ENCODE data around the gene IL16. TPM values are rescaled to one million over a fixed set of nuclear protein-coding genes. Genes with fewer than 3 reads are reported as not detected.

IL16 gene
- polyA plus RNA-seq, 1 donor = 8.1 TPM

DNA sequence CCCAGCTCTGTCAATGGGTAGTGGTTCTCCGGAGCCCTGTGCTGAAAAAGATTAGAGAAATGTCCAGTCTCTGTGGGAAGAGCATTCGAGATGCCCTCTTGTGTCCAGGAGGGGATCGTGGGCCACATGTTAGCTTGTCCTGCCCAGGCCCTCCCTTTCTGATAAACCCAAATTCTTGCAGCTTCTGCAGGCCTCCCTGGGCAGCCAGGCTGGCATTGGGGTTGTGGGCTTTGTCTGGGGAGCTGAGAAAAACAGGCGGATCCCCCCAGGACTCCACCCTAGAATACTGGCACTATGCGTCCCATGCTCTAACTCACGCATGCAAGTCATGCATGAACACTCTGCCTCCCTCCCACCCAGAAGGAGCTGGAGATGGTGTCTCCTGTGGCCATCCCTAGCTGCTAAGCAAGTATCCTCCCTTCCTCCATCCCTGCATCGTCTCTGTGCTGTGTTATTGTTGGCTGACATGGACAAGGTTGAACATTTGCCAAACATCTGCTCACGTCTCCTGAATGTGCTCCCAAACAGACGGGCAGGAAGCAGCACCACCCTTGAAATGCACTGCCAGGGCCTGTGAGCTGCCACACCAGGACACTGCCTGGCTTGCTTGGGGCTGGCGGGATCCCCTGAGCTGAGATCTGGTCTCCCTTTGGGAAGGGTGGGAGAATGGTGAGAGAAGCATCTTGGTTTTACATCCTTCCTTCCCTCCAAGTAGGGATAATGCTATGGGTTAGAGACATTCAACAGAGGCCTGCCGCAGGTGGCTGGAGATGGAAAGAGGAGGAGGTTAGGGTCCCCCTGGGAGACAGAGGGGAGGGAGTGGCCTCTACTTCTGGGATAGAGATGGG, 36.1 kb upstream of the IL16 start:
- Histone ChIP-seq H3K36me3 (ENCODE audit: control insufficient read depth, insufficient read depth, low read length) (no peaks in the 10 kb centered on the region), H3K4me3 (ENCODE audit: low read length) (no peak overlapping the region), H3K4me1 (ENCODE audit: control insufficient read depth, insufficient read depth, low read length) (no peaks in the 10 kb centered on the region), H3K9me3 (ENCODE audit: control insufficient read depth, low read depth, low read length) (no peaks in the 10 kb centered on the region), H3K27me3 (ENCODE audit: control insufficient read depth, insufficient read depth, low read length) (peaks cover 4% of the 10 kb centered on the region), H3K27ac (ENCODE audit: low read length) (no peak overlapping the region)
- WGBS (ENCODE audit: insufficient coverage, low lambda C conversion rate) = no CpG with 5 or more reads among the region's 11 CpGs
- DNase-seq = peak; percentile 23 to 34

DNA sequence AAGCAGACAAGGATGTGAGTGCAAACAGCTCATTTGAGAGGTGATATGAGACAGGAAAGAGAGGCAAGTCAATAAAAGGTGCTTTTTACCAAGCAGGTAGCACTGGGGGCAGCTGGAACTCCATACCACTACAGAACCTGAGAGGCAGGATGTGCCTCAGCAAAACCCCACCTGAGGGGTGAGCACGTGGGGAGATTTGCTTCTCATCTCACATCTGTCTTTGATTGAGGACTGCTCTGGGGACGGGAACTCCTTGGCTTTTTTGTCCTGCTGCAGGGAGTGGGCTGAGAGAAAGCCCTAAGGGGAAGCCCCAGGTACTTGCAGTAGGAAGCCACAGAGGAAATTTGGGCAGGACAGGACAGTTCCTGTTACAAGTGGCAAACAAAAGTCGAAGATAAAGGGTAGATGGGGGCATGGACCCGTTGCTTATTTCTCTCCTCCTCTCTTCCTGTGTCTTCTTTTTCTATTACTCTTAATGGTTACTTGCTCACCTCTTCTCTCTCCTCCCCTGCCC, 35.5 kb upstream of the IL16 start:
- Histone ChIP-seq H3K4me1 (ENCODE audit: control insufficient read depth, insufficient read depth, low read length) (no peaks in the 10 kb centered on the region), H3K27me3 (ENCODE audit: control insufficient read depth, insufficient read depth, low read length) (peaks cover 4% of the 10 kb centered on the region), H3K4me3 (ENCODE audit: low read length) (no peak overlapping the region), H3K9me3 (ENCODE audit: control insufficient read depth, low read depth, low read length) (no peaks in the 10 kb centered on the region), H3K27ac (ENCODE audit: low read length) (no peak overlapping the region), H3K36me3 (ENCODE audit: control insufficient read depth, insufficient read depth, low read length) (no peaks in the 10 kb centered on the region)
- no peak for DNase-seq
- WGBS (ENCODE audit: insufficient coverage, low lambda C conversion rate) = 66% methylated on average over 2 of the region's 4 CpGs

DNA sequence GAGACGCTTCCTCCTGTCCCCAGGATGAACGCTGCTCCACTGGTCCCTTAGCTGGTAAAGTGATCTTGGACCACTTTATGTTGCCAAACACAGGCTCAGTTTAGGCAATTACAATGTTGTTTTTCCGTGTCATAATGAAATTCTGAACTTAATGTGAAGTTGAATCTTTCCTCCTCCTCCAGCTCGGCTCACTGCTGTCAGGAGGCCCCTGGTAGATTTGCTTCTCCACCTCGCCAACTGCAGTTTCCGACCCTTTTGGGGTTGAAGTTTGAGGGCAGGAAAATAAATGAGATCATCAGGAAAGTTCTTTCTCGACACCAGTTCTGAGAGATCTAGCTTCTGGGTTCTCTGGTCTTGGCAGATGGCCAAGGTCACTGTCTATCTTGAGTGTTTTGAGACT, 34.8 kb upstream of the IL16 start:
- no CpG with 5 or more reads among the region's 7 CpGs for WGBS (ENCODE audit: insufficient coverage, low lambda C conversion rate)
- Histone ChIP-seq H3K36me3 (ENCODE audit: control insufficient read depth, insufficient read depth, low read length) (no peaks in the 10 kb centered on the region), H3K9me3 (ENCODE audit: control insufficient read depth, low read depth, low read length) (no peaks in the 10 kb centered on the region), H3K27ac (ENCODE audit: low read length) (no peak overlapping the region), H3K4me1 (ENCODE audit: control insufficient read depth, insufficient read depth, low read length) (no peaks in the 10 kb centered on the region), H3K27me3 (ENCODE audit: control insufficient read depth, insufficient read depth, low read length) (peaks cover 4% of the 10 kb centered on the region), H3K4me3 (ENCODE audit: low read length) (no peak overlapping the region)
- DNase-seq = no peak

DNA sequence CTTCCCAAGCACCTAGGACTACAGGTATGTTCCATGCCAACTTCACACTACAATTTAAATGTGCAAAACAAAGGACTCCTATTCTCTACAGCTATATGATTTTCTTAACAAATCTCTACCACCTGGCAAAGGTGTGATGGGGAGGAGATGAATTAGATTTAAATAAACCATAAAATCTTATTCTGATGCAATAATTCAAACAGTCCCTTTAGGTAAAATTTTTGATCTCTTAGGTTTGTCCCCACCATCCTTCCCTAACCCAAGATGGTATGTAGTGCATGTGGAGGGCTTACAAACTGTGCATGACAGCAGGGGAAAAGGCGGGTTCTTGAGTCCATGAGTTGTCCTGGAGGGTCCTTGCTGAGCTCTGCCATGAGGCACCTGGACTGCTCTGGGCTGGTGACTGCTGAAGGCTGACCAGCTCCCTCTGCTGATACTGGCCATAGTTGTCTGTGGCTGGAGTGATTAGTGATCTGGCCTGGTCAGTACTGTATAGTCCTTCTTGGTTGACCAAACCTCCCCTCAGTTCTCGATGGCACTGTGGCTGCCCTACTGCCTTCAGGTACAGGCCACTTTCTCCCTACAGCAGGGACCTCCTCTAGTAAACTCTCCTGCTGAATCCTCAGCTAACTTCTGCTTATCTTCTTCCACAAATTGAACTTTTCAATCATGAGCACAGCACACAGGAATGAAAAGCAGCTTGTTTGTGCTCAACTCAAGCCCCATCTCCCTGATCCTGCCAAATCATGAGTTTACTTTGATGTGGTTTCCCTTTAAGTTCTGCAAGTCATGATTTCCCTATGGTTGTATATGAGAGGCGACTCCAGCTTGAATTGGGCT, 32.5 kb upstream of the IL16 start:
- Histone ChIP-seq H3K36me3 (ENCODE audit: control insufficient read depth, insufficient read depth, low read length) (no peaks in the 10 kb centered on the region), H3K4me3 (ENCODE audit: low read length) (no peak overlapping the region), H3K4me1 (ENCODE audit: control insufficient read depth, insufficient read depth, low read length) (no peaks in the 10 kb centered on the region), H3K27ac (ENCODE audit: low read length) (no peak overlapping the region), H3K27me3 (ENCODE audit: control insufficient read depth, insufficient read depth, low read length) (peaks cover 4% of the 10 kb centered on the region), H3K9me3 (ENCODE audit: control insufficient read depth, low read depth, low read length) (no peaks in the 10 kb centered on the region)
- no CpG with 5 or more reads among the region's 3 CpGs for WGBS (ENCODE audit: insufficient coverage, low lambda C conversion rate)
- DNase-seq = no peak

GRCh38 chr15:81165535-81165934, 31.1 kb upstream of the IL16 start:
- H3K9me3 ChIP-seq (ENCODE audit: control insufficient read depth, low read depth, low read length) = no peaks in the 10 kb centered on the region
- no peak overlapping the region for H3K4me3 ChIP-seq (ENCODE audit: low read length)
- no peaks in the 10 kb centered on the region for H3K36me3 ChIP-seq (ENCODE audit: control insufficient read depth, insufficient read depth, low read length)
- H3K27me3 ChIP-seq (ENCODE audit: control insufficient read depth, insufficient read depth, low read length) = peaks cover 4% of the 10 kb centered on the region
- DNase-seq = no peak
- H3K4me1 ChIP-seq (ENCODE audit: control insufficient read depth, insufficient read depth, low read length) = no peaks in the 10 kb centered on the region
- no peak overlapping the region for H3K27ac ChIP-seq (ENCODE audit: low read length)
- no CpG with 5 or more reads among the region's 3 CpGs for WGBS (ENCODE audit: insufficient coverage, low lambda C conversion rate)

- Histone ChIP-seq H3K27ac (ENCODE audit: low read length) (no peak overlapping the region), H3K4me1 (ENCODE audit: control insufficient read depth, insufficient read depth, low read length) (no peaks in the 10 kb centered on the region), H3K36me3 (ENCODE audit: control insufficient read depth, insufficient read depth, low read length) (no peaks in the 10 kb centered on the region), H3K4me3 (ENCODE audit: low read length) (no peak overlapping the region), H3K27me3 (ENCODE audit: control insufficient read depth, insufficient read depth, low read length) (peaks cover 6% of the 10 kb centered on the region), H3K9me3 (ENCODE audit: control insufficient read depth, low read depth, low read length) (no peaks in the 10 kb centered on the region)
- no peak for DNase-seq
- WGBS (ENCODE audit: insufficient coverage, low lambda C conversion rate) = 63% methylated on average over 1 of the region's 3 CpGs
These were observed 29.9 kb upstream of the IL16 start for GRCh38 chr15:81166636-81167305.

- no peak for DNase-seq
- no peak overlapping the region for H3K27ac ChIP-seq (ENCODE audit: low read length)
- no peaks in the 10 kb centered on the region for H3K36me3 ChIP-seq (ENCODE audit: control insufficient read depth, insufficient read depth, low read length)
These were observed 28.6 kb upstream of the IL16 start for GRCh38 chr15:81168131-81168526.

GRCh38 chr15:81168644-81169043, 28.0 kb upstream of the IL16 start:
- Histone ChIP-seq H3K36me3 (ENCODE audit: control insufficient read depth, insufficient read depth, low read length) (no peaks in the 10 kb centered on the region), H3K9me3 (ENCODE audit: control insufficient read depth, low read depth, low read length) (no peaks in the 10 kb centered on the region), H3K27ac (ENCODE audit: low read length) (no peak overlapping the region), H3K4me1 (ENCODE audit: control insufficient read depth, insufficient read depth, low read length) (no peaks in the 10 kb centered on the region), H3K4me3 (ENCODE audit: low read length) (no peak overlapping the region), H3K27me3 (ENCODE audit: control insufficient read depth, insufficient read depth, low read length) (peaks cover 4% of the 10 kb centered on the region)
- no peak for DNase-seq
- WGBS (ENCODE audit: insufficient coverage, low lambda C conversion rate) = 80% methylated on average over 2 of the region's 2 CpGs

More at GRCh38 chr15:81168131-81168526, 28.6 kb upstream of the IL16 start:
- Histone ChIP-seq H3K4me3 (ENCODE audit: low read length) (no peak overlapping the region), H3K9me3 (ENCODE audit: control insufficient read depth, low read depth, low read length) (no peaks in the 10 kb centered on the region), H3K27me3 (ENCODE audit: control insufficient read depth, insufficient read depth, low read length) (peaks cover 4% of the 10 kb centered on the region), H3K4me1 (ENCODE audit: control insufficient read depth, insufficient read depth, low read length) (no peaks in the 10 kb centered on the region)
- 60% methylated on average over 1 of the region's 2 CpGs for WGBS (ENCODE audit: insufficient coverage, low lambda C conversion rate)

DNA sequence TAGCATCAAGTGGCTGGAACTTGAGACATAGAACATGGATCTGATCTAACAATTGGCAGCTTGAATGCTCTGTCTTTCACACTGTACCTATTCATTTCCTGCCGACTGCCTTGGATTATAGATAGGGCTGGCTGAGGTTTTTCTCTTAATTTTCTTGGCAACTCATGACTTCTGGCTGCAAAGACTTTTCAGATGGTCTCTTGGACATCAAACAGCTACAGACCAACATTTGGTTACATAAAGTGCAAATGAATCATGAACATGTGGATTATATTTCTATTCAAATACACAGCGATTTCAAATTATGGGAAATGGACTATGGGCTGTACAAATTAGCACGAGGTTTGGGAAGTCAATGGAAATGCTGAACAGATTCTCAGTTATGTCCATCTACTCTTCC, 26.2 kb upstream of the IL16 start:
- H3K4me3 ChIP-seq (ENCODE audit: low read length) = no peak overlapping the region
- H3K9me3 ChIP-seq (ENCODE audit: control insufficient read depth, low read depth, low read length) = no peaks in the 10 kb centered on the region
- DNase-seq = no peak
- H3K27me3 ChIP-seq (ENCODE audit: control insufficient read depth, insufficient read depth, low read length) = peaks cover 4% of the 10 kb centered on the region
- H3K36me3 ChIP-seq (ENCODE audit: control insufficient read depth, insufficient read depth, low read length) = no peaks in the 10 kb centered on the region
- 53% methylated on average over 2 of the region's 3 CpGs for WGBS (ENCODE audit: insufficient coverage, low lambda C conversion rate)
- no peak overlapping the region for H3K27ac ChIP-seq (ENCODE audit: low read length)
- no peaks in the 10 kb centered on the region for H3K4me1 ChIP-seq (ENCODE audit: control insufficient read depth, insufficient read depth, low read length)

- no peaks in the 10 kb centered on the region for H3K36me3 ChIP-seq (ENCODE audit: control insufficient read depth, insufficient read depth, low read length)
- H3K27me3 ChIP-seq (ENCODE audit: control insufficient read depth, insufficient read depth, low read length) = peaks cover 4% of the 10 kb centered on the region
- no peaks in the 10 kb centered on the region for H3K4me1 ChIP-seq (ENCODE audit: control insufficient read depth, insufficient read depth, low read length)
- H3K27ac ChIP-seq (ENCODE audit: low read length) = no peak overlapping the region
- H3K9me3 ChIP-seq (ENCODE audit: control insufficient read depth, low read depth, low read length) = no peaks in the 10 kb centered on the region
- no peak overlapping the region for H3K4me3 ChIP-seq (ENCODE audit: low read length)
- DNase-seq = no peak
These were observed 25.4 kb upstream of the IL16 start for GRCh38 chr15:81171286-81171685.

Measured in large intestine (tissue), 3 donors.